Uterus (tissue), 2 donors: ENCODE data around the gene OR9G4.

Experiments
- POLR2A ChIP-seq, 2 donors: fragments of 450-650 bp; IDR thresholded peaks; one replicate each; pipeline ENCODE4 v1.6.1; 2016; ENCODE audit warnings: antibody characterized with exemption in 2 of 2, mild to moderate bottlenecking in 1 of 2, moderate library complexity in 1 of 2
- TF ChIP-seq, protein P1 (sequence below), 4 experiments: fragments of 200-600 bp in 2 of 4; fragments of 450-650 bp in 2 of 4; sonication (generic) in 2 of 4; IDR thresholded peaks; one replicate each; pipeline ENCODE4 v1.5.1; 2016 to 2019; ENCODE audit warnings: antibody characterized with exemption in 4 of 4, mild to moderate bottlenecking in 2 of 4, moderate library complexity in 1 of 4

DNA sequence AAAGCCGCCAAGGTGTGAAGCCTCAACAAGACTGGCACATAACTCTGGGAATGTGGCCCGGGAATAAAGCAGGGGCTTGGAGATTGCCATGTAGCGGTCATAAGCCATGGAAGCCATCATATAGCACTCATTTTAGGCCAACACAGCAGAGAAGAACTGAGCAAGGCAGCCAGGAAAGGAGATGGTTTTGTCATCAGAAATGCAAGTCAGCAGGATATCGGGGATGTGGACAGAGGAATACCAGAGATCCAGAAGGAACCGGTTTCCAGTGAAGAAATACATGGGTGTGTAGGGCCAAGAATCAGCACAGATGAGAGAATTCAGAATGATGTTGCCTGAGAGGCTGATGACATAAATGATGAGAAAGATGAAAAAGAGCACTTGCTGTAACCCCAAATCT, 3.0 kb upstream of the OR9G4 start:
- TF ChIP-seq, protein P1, sequence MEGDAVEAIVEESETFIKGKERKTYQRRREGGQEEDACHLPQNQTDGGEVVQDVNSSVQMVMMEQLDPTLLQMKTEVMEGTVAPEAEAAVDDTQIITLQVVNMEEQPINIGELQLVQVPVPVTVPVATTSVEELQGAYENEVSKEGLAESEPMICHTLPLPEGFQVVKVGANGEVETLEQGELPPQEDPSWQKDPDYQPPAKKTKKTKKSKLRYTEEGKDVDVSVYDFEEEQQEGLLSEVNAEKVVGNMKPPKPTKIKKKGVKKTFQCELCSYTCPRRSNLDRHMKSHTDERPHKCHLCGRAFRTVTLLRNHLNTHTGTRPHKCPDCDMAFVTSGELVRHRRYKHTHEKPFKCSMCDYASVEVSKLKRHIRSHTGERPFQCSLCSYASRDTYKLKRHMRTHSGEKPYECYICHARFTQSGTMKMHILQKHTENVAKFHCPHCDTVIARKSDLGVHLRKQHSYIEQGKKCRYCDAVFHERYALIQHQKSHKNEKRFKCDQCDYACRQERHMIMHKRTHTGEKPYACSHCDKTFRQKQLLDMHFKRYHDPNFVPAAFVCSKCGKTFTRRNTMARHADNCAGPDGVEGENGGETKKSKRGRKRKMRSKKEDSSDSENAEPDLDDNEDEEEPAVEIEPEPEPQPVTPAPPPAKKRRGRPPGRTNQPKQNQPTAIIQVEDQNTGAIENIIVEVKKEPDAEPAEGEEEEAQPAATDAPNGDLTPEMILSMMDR (IDR thresholded peaks at IDR 0.05): no peak
- TF ChIP-seq POLR2A (IDR thresholded peaks at IDR 0.05): no peak
